HUES48 (cell line): ENCODE results near the gene RFC1.

Source experiments
- H3K27ac ChIP-seq: one replicate; pipeline ENCODE4 v1.7.0; 2013; ENCODE audit warnings: low read depth, low read length, inconsistent platforms
- H3K27me3 ChIP-seq: 2 replicates; pipeline ENCODE4 v1.6.1; 2013; ENCODE audit warnings: mild to moderate bottlenecking, low read length; ENCODE audit not compliant: control insufficient read depth, insufficient read depth
- H3K36me3 ChIP-seq: 2 replicates; pipeline ENCODE4 v1.6.1; 2013; ENCODE audit warnings: low read length; ENCODE audit not compliant: control insufficient read depth, insufficient read depth
- H3K4me1 ChIP-seq: 2 replicates; pipeline ENCODE4 v1.6.1; 2013; ENCODE audit warnings: mild to moderate bottlenecking, low read length; ENCODE audit not compliant: control insufficient read depth, insufficient read depth
- H3K4me3 ChIP-seq: 2 replicates; pipeline ENCODE4 v1.5.1; 2013; ENCODE audit warnings: mild to moderate bottlenecking, low read depth, low read length
- H3K9ac ChIP-seq: 2 replicates; pipeline ENCODE4 v1.6.1; 2013; ENCODE audit warnings: mild to moderate bottlenecking, low read depth, low read length, moderate library complexity
- H3K9me3 ChIP-seq: 2 replicates; pipeline ENCODE4 v1.6.1; 2013; ENCODE audit warnings: low read length; ENCODE audit not compliant: control insufficient read depth, insufficient read depth

The RFC1 gene

GRCh38 chr4:39331191-39331590 is 35.0 kb downstream of the RFC1 start:
- peaks cover 15% of the 10 kb centered on the region for H3K36me3 ChIP-seq
- no peaks in the 10 kb centered on the region for H3K27me3 ChIP-seq
- no peaks in the 10 kb centered on the region for H3K4me1 ChIP-seq

GRCh38 chr4:39330353-39330752 is 35.8 kb downstream of the RFC1 start:
- Histone ChIP-seq H3K36me3 (peaks cover 22% of the 10 kb centered on the region), H3K9ac (no peak overlapping the region), H3K9me3 (no peaks in the 10 kb centered on the region)

More at GRCh38 chr4:39331191-39331590, 35.0 kb downstream of the RFC1 start:
- Histone ChIP-seq H3K27ac (no peak overlapping the region), H3K4me3 (no peak overlapping the region), H3K9ac (no peak overlapping the region), H3K9me3 (no peaks in the 10 kb centered on the region)

GRCh38 chr4:39326468-39326977 is 39.6 kb downstream of the RFC1 start:
- H3K27me3 ChIP-seq, result no peaks in the 10 kb centered on the region
- no peak overlapping the region for H3K9ac ChIP-seq
- no peaks in the 10 kb centered on the region for H3K9me3 ChIP-seq
- H3K36me3 ChIP-seq, result peaks cover 54% of the 10 kb centered on the region
- H3K27ac ChIP-seq, result no peak overlapping the region
- no peak overlapping the region for H3K4me3 ChIP-seq
- no peaks in the 10 kb centered on the region for H3K4me1 ChIP-seq

More at GRCh38 chr4:39330353-39330752, 35.8 kb downstream of the RFC1 start:
- Histone ChIP-seq H3K4me3 (no peak overlapping the region), H3K27ac (no peak overlapping the region), H3K27me3 (no peaks in the 10 kb centered on the region), H3K4me1 (no peaks in the 10 kb centered on the region)

GRCh38 chr4:39324897-39325613 is 41.1 kb downstream of the RFC1 start:
- no peaks in the 10 kb centered on the region for H3K27me3 ChIP-seq
- peaks cover 69% of the 10 kb centered on the region for H3K36me3 ChIP-seq
- no peak overlapping the region for H3K4me3 ChIP-seq
- no peaks in the 10 kb centered on the region for H3K9me3 ChIP-seq
- no peaks in the 10 kb centered on the region for H3K4me1 ChIP-seq
- no peak overlapping the region for H3K27ac ChIP-seq
- H3K9ac ChIP-seq, result no peak overlapping the region

- no peaks in the 10 kb centered on the region for H3K4me1 ChIP-seq
- no peaks in the 10 kb centered on the region for H3K27me3 ChIP-seq
- no peak overlapping the region for H3K27ac ChIP-seq
- H3K4me3 ChIP-seq, result no peak overlapping the region
- peaks cover 75% of the 10 kb centered on the region for H3K36me3 ChIP-seq
- H3K9ac ChIP-seq, result no peak overlapping the region
- H3K9me3 ChIP-seq, result no peaks in the 10 kb centered on the region
Measured at GRCh38 chr4:39324446-39324845, 41.7 kb downstream of the RFC1 start.

GRCh38 chr4:39323821-39324220 is 42.3 kb downstream of the RFC1 start:
- no peaks in the 10 kb centered on the region for H3K27me3 ChIP-seq
- H3K27ac ChIP-seq, result no peak overlapping the region
- H3K4me3 ChIP-seq, result no peak overlapping the region
- H3K9ac ChIP-seq, result no peak overlapping the region
- H3K4me1 ChIP-seq, result no peaks in the 10 kb centered on the region
- peaks cover 80% of the 10 kb centered on the region for H3K36me3 ChIP-seq
- no peaks in the 10 kb centered on the region for H3K9me3 ChIP-seq

GRCh38 chr4:39320381-39321115 is 45.6 kb downstream of the RFC1 start:
- H3K36me3 ChIP-seq, result peaks cover 82% of the 10 kb centered on the region
- no peaks in the 10 kb centered on the region for H3K4me1 ChIP-seq

GRCh38 chr4:39319676-39320075 is 46.5 kb downstream of the RFC1 start:
- Histone ChIP-seq H3K9ac (no peak overlapping the region), H3K4me1 (no peaks in the 10 kb centered on the region), H3K27ac (no peak overlapping the region), H3K27me3 (no peaks in the 10 kb centered on the region), H3K9me3 (no peaks in the 10 kb centered on the region), H3K36me3 (peaks cover 83% of the 10 kb centered on the region), H3K4me3 (no peak overlapping the region)

More at GRCh38 chr4:39320381-39321115, 45.6 kb downstream of the RFC1 start:
- no peaks in the 10 kb centered on the region for H3K27me3 ChIP-seq
- H3K27ac ChIP-seq, result no peak overlapping the region
- H3K4me3 ChIP-seq, result no peak overlapping the region
- H3K9me3 ChIP-seq, result no peaks in the 10 kb centered on the region
- H3K9ac ChIP-seq, result no peak overlapping the region

- Histone ChIP-seq H3K4me1 (no peaks in the 10 kb centered on the region), H3K27me3 (no peaks in the 10 kb centered on the region), H3K9ac (no peak overlapping the region), H3K4me3 (no peak overlapping the region), H3K9me3 (no peaks in the 10 kb centered on the region), H3K36me3 (peaks cover 92% of the 10 kb centered on the region), H3K27ac (no peak overlapping the region)
Measured at GRCh38 chr4:39312816-39313215, 53.3 kb downstream of the RFC1 start.

- no peak overlapping the region for H3K9ac ChIP-seq
- H3K27me3 ChIP-seq, result no peaks in the 10 kb centered on the region
- H3K27ac ChIP-seq, result no peak overlapping the region
- no peak overlapping the region for H3K4me3 ChIP-seq
- H3K9me3 ChIP-seq, result no peaks in the 10 kb centered on the region
- H3K4me1 ChIP-seq, result no peaks in the 10 kb centered on the region
- peaks cover 87% of the 10 kb centered on the region for H3K36me3 ChIP-seq
Measured at GRCh38 chr4:39308611-39309010, 57.6 kb downstream of the RFC1 start.
